ENCODE data around the gene ZMIZ1.

ZMIZ1 gene

DNA sequence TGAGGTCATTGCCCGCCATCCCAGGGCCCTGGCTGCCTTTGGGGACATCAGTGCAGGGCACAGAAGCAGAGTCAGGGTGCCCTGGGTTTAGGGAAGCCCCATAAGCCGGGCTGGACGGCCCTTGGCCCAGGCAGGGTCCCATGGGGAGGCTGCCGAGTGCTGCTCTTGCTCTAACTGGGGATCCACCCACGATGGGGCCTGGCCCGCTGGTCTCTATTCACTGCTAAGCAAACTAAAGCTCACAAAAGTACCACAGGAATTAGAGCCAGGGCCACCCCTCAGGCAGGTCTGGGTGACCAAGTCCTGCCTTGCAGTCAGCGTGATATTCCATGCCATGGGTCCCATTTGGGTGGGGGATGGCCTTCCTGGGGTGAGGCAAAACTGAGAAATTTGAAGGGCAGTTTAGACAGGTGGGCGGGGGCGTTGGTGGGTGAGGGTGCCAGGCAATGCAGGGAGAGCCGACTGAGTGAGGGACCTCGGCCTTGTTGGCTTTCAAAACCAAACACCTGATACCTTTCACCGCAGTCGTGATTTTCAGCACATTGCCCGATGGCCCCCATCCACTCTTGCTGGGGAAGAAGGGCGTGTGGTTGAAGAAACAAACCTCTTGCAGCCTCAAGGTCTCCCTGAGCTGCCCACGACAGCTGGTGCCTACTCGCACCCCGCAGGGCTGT lies 185.7 kb downstream of the ZMIZ1 start:
- FAIRE-seq = no peak

DNA sequence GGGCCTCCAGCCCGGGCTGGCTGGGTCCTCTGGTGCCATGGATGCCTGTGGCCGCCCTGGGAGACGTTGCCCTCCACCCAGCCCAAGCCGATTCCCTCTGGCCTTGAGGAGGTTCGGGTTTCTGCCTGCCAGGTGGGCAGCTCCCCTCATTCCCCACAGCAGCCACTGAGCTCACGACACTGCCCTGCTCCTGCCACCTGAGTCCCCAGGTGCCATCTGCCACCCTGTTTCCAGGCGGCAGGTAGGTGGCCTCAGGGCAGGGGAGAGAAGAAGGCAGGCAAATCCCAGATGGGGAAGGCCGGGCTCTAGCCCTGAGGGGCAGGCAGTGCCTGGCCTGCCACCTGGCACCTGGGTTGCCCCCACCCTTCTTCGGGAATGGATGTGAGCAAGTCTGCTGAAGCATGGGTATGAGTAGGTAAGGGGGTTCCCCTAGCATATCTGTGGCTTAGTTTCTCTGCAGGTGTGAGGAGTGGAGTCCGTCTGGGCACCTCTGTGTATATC lies 186.3 kb downstream of the ZMIZ1 start:
- FAIRE-seq = no peak

DNA sequence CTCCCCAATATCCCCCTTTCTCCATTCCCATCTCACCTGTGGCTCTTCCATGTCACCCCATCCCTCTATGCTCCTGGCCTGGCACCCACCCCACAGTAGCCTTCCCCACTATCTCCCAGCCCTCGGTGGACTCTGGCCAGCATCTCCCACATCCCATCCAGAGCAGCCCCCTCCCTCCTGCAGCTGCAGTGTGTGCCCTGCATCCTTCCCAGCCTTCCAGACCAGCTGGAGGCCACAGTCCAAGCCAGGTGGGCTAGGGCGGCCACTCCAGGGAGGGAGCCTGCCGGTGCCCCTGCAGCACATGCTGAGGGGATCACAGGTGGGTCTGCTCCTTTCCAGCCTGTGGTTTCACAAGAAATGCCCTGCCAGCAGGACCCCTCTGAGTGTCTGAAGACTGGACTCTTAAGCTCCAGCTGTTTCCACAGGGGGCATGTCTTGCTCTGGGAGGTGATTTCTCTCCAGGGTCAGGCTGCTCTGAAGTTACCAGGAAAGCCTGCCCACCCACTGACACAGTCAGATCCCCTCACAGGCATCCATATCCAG lies 187.6 kb downstream of the ZMIZ1 start:
- no peak for FAIRE-seq

DNA sequence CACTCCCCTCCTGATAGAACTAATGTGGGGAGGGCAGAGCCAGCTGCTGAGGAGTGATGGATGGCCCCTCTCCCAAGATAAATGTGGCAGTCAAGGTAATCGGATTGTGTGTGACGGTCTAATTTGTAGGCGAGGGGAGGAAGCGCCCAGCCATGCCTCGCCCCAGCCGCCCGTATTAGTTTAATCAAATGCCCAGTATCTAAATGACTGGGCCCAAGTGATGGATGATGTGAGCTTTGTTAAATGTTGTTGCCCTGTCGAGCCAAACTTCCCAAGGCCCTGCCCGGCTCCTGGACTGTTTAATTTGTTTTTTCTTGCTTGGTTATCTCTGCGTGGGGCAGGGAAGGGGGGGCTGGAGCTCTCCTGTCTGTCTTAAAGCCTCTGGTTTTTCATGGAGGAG lies 190.1 kb downstream of the ZMIZ1 start:
- no peak for FAIRE-seq

DNA sequence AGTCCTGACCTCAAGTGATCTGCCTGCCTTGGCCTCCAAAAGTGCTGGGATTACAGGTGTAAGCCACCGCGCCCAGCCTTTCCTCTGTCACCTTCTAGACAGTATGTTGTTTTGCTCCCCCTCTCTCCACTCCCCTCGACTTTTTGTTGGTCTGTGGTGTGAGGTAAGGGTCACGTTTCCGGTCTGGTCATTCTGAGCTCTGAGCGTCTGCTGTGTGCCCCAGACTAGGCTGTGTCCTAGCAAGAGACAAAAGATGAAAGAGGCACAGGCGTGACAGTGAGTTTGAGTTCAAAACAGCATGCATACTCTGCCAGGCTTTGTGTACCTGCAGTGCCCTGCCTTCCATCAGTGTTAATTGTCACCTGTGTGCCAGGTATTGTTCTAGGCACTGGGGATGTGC lies 191.1 kb downstream of the ZMIZ1 start:
- FAIRE-seq = no peak

DNA sequence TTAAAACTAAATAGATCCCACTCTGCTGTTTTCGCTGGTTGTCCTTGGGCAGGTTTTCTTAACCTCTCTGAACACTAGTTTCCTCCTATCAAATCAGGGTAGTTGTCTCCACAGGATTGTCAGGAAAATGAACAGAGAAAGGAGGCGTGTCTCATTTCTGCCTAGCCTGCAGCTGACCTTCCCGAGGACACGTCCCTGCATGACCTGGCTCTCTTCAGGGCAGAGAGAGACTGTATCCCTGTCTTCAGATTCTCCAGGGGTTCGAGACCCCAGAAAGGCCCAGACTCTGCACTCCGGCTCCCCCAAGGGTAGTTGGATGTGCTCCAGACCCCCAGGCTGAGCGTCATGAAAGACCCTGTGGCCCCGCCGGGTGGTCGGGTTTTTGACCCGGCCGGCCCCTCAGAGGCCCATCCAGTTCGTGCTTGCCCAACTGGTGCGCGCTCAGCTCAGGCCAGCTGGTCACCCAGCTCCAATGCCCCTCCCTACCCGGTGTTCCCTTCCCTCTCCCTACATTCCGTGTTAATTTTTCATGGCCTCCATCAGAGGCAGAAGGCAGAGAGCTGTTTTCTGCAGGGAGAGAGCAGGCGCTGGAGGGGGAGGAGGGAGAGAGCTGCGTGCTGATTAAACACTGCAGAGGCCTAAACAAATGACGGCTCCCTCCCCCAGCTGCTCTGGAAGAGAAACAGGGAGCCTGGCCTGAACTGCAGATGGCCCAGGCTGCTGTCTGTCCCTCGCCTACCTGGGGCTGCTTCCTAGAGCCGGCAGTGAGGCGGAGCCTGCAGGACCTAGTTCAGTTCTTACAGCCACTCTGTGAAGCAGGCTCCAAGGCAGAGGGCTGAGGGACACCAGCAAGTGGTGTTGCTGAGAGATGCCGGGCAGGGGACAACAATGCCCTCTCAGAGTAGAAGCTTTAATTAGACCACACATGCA lies 192.3 kb downstream of the ZMIZ1 start:
- FAIRE-seq = no peak

DNA sequence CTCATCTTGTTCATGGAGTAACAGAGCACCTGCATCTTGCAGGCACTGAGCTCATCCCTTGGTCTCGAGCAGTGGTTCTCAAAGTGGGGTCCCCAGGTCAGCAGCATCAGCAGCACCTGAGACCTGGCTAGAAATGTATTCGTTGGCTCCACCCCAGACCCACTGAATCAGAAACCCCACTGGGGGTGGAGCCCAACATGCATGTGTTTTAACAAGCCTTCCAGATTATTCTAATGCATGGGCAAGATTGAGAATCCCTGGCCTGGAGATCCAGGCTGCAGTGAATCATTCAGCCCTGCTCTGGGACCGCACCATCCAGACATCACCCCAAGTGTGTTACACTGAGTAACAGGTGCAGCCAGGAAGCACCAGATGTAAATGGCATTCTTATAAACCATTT lies 193.4 kb downstream of the ZMIZ1 start:
- FAIRE-seq = no peak

DNA sequence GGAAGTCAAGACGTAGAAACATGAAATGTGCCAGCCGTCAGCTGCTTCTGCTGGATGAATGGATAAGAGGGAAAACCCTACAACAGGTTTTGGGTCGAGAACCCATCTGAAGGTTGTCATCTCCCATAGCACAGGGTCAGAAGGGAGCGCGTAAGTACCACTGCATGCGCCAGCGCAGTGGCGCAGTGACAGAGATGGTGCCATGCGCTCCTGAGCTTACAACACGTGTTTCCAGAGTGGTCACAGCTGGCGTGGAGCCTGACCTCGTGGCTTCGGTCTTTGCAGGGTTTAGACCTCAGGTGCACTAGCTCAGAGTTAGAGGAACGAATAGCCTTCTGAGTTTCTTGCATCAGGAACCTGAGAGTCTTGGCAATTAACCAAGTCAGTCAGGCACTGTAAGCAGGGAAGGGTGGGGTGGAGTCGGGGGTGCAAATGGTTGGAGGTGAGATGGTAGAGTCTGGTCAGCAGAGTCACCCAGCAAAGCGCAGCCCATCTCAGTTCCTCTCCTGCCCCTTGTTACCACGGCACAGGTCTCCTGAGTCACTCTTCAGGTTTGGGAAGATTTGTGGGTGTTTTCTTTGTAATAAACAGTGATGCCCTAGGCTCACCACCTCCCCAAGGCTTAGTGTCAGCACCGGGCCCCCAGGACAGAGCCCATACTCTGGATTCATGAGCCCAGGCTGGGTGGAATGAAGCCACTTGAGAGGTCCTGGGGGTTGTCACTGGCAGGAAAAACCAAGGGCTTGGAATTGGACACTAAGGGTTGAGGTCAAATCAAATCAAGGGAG lies 194.4 kb downstream of the ZMIZ1 start:
- no peak for FAIRE-seq

DNA sequence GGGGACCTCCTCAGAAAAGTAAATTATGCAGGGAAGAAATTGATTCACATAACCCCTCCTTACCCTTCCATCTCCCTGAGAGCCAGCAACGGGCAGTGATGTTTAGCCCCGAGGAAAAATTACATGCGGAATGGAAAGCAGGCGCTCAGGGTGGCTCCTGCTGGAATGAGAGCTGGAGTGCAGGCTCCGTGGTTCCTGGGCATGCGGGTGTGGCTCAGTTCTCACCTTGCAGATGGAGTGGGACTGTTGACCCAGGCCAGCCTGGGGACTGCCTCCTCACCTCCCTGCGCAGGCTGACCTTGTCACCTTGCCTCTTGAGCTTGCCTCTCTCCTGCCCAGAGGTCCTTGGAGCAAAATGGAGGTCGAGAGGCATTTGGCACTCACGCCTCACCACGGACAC lies 195.2 kb downstream of the ZMIZ1 start:
- FAIRE-seq = no peak

DNA sequence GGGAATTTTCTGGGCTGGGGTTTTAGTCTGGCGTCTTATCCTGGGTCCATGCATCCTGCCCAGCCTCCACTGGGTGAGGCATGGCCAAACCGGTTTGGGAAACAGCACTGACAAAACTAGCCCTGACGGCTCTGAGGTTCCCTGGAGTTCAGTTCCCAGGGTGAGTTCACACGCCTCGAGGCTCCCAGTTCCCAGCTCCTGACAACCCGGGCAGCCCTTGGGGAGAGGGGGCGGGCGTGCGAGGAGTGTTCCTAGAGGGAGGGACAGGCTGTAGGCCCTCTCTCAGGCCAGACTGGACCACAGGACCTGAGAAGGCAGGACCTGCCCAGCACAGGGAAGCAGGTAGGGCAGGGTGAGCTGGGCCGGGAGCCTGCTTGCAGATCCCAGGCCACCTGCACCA lies 196.2 kb downstream of the ZMIZ1 start:
- FAIRE-seq = no peak

DNA sequence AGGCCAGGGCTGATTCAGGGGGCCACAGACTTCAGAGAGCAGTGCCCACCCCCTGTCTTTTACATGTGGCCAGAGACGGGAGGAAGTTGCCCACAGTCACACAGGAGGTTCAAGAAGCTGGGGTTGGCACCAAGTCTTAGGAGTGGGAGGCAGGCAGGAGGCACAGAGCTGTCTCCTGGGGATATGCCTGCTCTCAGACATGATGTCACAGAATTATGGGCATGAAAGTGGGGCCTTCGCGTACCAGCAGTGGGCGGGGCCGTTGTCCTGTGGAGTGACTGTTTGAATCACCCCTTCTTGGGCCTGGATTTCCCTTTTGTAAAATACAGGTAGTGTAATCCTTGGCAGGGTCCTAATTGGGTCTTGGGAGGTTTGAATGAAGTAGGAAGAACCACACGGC lies 197.3 kb downstream of the ZMIZ1 start:
- no peak for FAIRE-seq

DNA sequence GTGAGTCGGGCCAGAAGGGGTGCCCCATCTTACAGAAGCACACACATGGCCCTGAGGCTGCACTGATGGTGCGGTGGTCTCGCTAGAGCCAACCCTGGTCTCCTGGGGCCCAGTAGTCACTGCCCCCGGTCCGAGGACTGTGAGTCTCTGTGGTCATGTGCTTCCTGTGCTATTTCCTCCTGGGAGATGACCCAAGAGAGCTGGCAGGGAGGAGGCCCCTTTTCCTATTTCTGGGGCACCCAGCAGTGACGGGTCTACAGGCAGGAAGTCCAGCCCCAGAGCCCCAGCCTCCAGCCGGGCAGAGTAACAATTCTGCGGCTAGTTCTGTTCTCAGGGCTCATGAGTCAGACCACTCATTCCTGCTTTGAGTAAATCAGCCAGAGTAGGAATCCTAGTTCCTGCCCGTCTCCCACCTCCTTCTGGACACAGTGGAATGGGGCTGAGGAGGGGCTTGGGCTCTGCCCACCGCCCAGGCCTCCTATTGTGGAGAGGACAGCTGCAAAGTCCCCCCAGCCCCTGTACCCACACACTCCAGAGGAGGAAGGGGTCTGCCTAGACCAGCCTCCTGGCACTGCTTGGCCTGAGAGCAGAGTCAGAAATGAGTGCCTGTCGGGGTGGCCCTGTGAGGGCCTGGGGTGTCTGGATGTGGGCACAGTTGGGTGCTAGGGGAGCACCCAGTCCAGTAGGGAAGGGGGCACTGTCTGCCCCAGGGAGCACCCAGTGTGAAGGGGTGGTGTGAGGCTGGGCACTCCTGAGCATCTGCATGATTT lies 198.0 kb downstream of the ZMIZ1 start:
- FAIRE-seq = no peak

DNA sequence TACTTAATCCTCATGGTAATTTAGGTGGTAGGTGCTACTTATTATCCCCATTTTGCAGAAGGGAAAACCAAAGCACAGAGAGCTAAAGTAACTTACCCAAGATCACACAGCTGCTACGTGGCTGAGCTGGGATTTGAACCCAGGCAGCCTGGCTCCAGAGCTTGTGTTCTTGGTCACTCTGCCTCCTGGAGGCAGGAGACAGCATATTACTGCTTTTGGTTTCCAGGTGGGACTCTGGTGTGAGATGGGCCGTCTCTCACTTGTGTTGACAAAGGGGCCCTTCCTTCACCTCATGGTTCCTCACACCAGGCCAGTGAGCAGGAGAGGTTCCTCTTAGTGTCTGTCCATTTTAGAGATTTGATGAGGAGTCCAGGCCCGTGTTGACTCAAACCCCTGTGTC lies 198.7 kb downstream of the ZMIZ1 start:
- FAIRE-seq = no peak

DNA sequence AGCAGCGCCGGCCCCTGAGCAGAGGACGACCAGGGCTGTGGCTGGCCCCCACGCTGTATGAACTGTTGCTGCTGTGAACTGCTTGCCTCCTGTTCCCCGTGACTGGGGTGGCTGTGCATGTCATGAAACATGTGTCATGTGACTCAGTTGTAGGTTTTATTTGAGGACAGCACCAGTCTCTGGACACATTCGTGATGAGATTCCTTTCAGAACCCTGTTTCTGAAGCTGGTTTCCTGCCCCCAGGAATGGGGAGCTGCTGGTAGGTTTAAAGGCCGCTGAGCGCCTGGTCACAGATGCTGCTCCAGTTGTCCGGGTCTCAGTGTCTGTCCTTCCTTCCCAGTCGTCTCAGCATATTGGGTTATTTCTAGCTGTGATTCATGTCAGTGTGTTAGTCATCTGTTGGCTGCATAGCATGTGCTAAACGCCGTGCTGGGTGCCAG lies 199.4 kb downstream of the ZMIZ1 start:
- FAIRE-seq = no peak

DNA sequence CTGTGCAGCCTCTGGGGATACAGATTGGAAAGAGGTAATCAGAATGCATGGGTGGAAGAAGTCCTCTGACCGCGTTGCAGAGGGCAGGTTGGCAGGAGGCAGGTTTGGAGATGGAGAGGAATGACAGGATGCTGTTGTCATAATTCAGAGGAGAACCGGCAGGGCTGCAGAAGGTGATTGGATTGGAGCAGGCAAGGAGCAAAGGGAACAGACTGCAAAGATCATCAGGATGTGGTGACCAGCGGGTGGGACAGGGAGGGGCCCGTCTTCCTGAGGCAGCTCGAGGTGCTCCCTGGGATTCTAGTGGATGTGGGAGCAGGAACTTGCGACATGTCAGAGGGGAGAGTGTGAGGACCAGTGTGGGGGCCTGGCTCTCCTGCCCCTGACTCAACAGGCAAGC lies 200.0 kb downstream of the ZMIZ1 start:
- FAIRE-seq = no peak

DNA sequence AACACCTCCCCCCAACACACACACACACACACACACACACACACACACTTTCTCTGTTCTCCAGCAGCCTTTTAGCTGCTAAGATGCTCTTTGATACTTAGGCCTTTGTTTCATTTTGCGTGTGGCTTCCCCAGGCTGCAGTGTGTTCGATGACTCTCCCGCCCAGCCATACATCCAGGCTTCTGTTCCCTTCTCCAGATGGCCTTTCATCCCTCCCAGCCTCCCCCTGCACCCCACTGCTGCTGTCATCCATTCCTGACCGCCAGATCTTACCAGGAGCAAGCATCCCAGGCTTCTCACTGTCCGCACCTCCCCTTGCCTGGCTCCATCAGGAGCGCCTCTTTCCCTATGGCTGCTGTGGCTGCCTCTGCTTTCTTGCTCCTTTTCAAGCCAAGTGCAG lies 200.7 kb downstream of the ZMIZ1 start:
- no peak for FAIRE-seq

DNA sequence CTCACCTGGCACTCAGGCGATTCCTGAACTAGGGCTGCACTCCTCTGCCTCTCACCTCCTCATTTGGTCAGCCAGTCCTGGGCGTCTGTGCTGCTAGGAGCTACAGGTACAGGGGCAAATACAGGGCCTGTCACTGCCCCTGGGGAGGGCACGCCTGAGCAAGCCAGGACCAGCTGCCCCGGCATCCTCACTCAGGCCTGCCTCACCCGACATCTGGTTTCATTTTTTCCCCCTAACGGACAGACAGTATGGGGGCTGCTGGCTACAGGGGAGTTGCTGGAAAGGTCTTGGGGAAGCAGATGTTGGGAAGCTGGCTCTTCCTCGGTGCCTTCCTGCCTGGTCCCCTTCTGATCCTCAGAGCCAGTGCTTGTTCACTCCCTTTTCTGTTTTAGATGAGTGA lies 201.2 kb downstream of the ZMIZ1 start:
- FAIRE-seq = no peak

DNA sequence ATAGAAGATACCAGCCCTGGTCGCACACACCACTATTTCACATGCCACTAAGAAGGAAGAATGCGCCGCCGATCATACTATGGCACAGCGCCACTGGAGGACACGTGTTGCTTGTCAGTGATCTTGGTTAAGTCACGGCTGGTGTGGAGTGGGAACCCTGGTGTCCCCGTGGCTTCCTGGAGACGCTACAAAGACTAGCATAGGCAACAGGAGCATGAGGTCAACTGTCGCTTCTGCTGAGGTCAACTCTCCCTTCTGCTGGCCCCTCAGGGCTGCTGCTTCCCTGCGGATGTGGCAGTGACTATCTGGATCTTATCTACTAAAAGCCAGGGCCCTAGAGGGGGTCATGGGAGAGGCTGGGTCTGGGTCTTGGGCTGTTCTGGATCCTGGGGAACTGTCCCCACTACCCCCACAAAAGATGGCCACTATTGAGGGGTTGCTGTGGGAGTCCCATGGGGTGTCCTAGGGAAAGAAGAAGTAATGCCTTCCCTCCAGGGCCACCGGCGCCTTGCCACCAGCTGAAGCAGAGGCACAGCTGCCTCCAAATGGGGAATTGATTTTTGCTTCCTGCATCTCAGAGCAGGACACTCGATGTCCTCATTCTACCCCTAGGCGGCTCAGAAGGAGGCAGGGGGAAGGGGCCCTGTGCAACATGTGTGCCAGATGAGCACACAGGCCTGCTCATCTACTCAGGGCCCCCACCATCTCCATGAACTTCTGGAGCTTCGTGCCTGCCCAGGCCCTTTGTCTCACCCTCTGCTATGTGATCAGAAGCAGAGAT lies 201.9 kb downstream of the ZMIZ1 start:
- no peak for FAIRE-seq

DNA sequence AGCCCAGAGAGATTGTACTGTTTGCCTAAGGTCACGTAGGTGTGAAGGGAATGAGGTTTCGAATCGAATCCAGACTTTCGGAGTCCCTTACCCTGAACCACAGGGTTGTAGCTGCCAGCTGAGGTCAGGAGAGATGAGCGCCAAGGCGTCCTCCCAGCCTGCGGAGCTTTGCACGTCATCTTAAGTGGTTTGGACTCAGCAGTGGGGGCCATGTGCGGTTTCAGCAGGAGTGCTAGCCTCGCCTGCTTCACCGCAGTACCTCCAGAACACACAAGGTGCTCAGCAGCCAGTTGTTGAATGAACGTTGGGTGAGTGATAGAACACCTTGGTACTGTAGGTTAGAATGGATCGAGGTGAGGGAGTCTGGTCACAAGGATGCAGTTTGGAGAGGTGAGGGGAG lies 203.6 kb downstream of the ZMIZ1 start:
- FAIRE-seq = no peak

DNA sequence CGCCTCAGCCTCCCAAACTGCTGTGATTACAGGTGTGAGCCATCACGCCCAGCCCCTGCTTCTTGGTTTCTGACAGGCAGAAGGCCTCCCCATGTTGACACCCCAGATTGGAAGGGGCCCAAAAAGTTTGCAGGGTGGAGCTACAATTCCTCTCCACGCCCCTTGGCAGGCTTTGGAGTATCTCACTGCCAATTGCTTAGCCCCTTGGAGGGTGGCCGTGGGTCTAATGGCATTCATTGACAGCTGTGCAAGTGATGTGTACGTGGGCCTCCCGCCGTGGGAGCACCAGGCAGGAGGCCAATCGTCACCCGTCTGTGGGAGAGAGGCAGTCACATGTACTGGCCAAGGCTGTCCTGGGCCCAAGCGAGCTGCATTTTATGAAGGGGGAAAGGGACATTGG lies 204.8 kb downstream of the ZMIZ1 start:
- FAIRE-seq = no peak
